Measurements from ENCODE around the gene HUNK. TPM values are rescaled to one million over a fixed set of nuclear protein-coding genes. Genes with fewer than 3 reads are reported as not detected.

The HUNK gene
- total and polyA plus RNA-seq, 2 donors (not counting 1 experiment from before 2014, with no cell fraction given) = 0.01 to 0.07 TPM

DNA sequence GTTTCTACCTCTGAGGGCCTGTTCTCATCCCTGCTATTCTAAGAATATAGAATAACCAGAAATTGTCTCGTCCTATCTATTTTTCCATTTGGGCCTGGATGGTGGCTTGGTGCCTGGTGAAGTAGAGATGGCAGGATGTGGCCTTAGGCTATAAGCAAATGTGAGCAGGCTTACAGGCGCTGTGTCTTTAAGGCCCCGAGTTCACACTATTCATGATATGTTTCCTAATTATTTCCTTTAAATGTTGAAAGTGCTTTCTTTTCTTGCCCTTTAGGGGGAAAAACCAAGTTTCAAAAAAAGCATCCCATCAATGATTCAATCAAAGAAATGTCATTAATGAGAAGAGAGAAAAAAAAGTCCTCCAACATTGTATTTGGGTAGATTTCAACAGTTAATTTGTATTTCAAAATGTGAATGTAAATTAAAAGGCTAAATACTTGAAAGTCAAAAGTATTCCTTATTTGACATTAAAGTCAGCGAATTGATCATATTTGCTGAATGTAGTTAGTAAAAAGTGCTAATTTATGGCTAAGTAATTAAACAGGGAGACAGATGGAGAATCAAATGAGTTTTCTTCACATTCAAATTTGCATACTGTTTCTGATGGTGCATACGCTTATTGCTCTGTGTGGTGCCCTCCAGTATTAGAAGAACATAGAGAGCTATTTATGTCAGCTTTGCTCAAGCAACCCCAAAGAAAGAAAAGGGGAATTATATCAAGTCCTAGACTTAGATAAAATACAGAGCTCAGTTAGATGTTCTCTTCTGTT lies 34.0 kb upstream of the HUNK start:
- DNase-seq = no peak
- Mint-ChIP-seq H3K27ac (no peak overlapping the region), H3K27me3 (peaks cover 8% of the 10 kb centered on the region), H3K4me3 (no peak overlapping the region), H3K9me3 (ENCODE audit: insufficient read depth) (no peaks in the 10 kb centered on the region), H3K4me1 (peaks cover 6% of the 10 kb centered on the region)
- no peaks in the 10 kb centered on the region for H3K79me2 ChIP-seq (ENCODE audit: control insufficient read depth, insufficient read depth, low read length)
- no peak for ATAC-seq (ENCODE audit: low read depth)
- H3K9ac ChIP-seq (ENCODE audit: low read length) = no peak overlapping the region
- H3K4me2 ChIP-seq (replicated peaks; ENCODE audit: low read depth, low read length, poor library complexity, severe bottlenecking) = no peak overlapping the region
- intact Hi-C loops (cut with micrococcal nuclease) = no loop called here
- H3K27ac ChIP-seq (ENCODE audit: low read length in 2 of 2) = no peak overlapping the region
- TF ChIP-seq, protein P1, sequence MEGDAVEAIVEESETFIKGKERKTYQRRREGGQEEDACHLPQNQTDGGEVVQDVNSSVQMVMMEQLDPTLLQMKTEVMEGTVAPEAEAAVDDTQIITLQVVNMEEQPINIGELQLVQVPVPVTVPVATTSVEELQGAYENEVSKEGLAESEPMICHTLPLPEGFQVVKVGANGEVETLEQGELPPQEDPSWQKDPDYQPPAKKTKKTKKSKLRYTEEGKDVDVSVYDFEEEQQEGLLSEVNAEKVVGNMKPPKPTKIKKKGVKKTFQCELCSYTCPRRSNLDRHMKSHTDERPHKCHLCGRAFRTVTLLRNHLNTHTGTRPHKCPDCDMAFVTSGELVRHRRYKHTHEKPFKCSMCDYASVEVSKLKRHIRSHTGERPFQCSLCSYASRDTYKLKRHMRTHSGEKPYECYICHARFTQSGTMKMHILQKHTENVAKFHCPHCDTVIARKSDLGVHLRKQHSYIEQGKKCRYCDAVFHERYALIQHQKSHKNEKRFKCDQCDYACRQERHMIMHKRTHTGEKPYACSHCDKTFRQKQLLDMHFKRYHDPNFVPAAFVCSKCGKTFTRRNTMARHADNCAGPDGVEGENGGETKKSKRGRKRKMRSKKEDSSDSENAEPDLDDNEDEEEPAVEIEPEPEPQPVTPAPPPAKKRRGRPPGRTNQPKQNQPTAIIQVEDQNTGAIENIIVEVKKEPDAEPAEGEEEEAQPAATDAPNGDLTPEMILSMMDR (IDR thresholded peaks at IDR 0.05) = no peak
- TF ChIP-seq EZH2 (IDR thresholded peaks at IDR 0.05; ENCODE audit: borderline replicate concordance, insufficient read depth, low read depth, low read length, poor library complexity, severe bottlenecking) = no peak
- no peaks in the 10 kb centered on the region for H3K36me3 ChIP-seq (replicated peaks in 1 of 2; ENCODE audit: control extremely low read depth in 1 of 2, control insufficient read depth in 1 of 2, extremely low read depth in 1 of 2, insufficient read depth in 2 of 2, low read length in 1 of 2)
- ChIA-PET POLR2A (no interaction called here), CTCF (interaction anchor here (1.3 kb wide), 1 partner anchor 58 kb away, joined by 3 read pairs; no protein-coding TSS in a partner anchor)
- no CpG with 5 or more reads among the region's 5 CpGs for WGBS (ENCODE audit: insufficient coverage)
- peaks cover 0 to 3% (median 0%) of the 10 kb centered on the region in 4 experiments for H3K27me3 ChIP-seq (replicated peaks in 1 of 4; ENCODE audit: control extremely low read depth in 1 of 4, control insufficient read depth in 3 of 4, insufficient read depth in 4 of 4, low read length in 3 of 4)
- H3K4me1 ChIP-seq (ENCODE audit: control insufficient read depth in 2 of 2, insufficient read depth in 2 of 2, low read length in 2 of 2) = peaks cover 4 to 7% of the 10 kb centered on the region in 2 donors
- H3K4me3 ChIP-seq (ENCODE audit: control extremely low read depth in 1 of 5, extremely low read depth in 1 of 5, insufficient read depth in 1 of 5, low read depth in 2 of 5, low read length in 4 of 5) = no peak overlapping the region
- no peaks in the 10 kb centered on the region for H3K9me3 ChIP-seq (ENCODE audit: control extremely low read depth in 1 of 3, control insufficient read depth in 2 of 3, insufficient read depth in 1 of 3, low read length in 2 of 3)
- H4K20me1 ChIP-seq (ENCODE audit: control insufficient read depth, insufficient read depth, low read length, poor library complexity, severe bottlenecking) = no peaks in the 10 kb centered on the region
- H2AFZ ChIP-seq (ENCODE audit: insufficient read depth, low read depth, low read length, poor library complexity, severe bottlenecking) = no peak overlapping the region

GRCh38 chr21:31844206-31844605 lies 28.6 kb upstream of the HUNK start:
- no peak overlapping the region for H2AFZ ChIP-seq (ENCODE audit: insufficient read depth, low read depth, low read length, poor library complexity, severe bottlenecking)
- Mint-ChIP-seq H3K27ac (no peak overlapping the region), H3K27me3 (peaks cover 34% of the 10 kb centered on the region), H3K4me1 (no peaks in the 10 kb centered on the region), H3K4me3 (no peak overlapping the region), H3K9me3 (ENCODE audit: insufficient read depth) (no peaks in the 10 kb centered on the region)
- H3K9me3 ChIP-seq (ENCODE audit: control extremely low read depth in 1 of 3, control insufficient read depth in 2 of 3, insufficient read depth in 1 of 3, low read length in 2 of 3) = no peaks in the 10 kb centered on the region
- peaks cover 0 to 7% (median 0%) of the 10 kb centered on the region in 4 experiments for H3K27me3 ChIP-seq (replicated peaks in 1 of 4; ENCODE audit: control extremely low read depth in 1 of 4, control insufficient read depth in 3 of 4, insufficient read depth in 4 of 4, low read length in 3 of 4)
- H3K79me2 ChIP-seq (ENCODE audit: control insufficient read depth, insufficient read depth, low read length) = no peaks in the 10 kb centered on the region
- no peak overlapping the region for H3K9ac ChIP-seq (ENCODE audit: low read length)
- ATAC-seq (ENCODE audit: low read depth) (no peak), DNase-seq (no peak)
- POLR2A ChIA-PET = no interaction called here
- H3K4me3 ChIP-seq (ENCODE audit: control extremely low read depth in 1 of 5, extremely low read depth in 1 of 5, insufficient read depth in 1 of 5, low read depth in 2 of 5, low read length in 4 of 5) = no peak overlapping the region
- H3K4me2 ChIP-seq (replicated peaks; ENCODE audit: low read depth, low read length, poor library complexity, severe bottlenecking) = no peak overlapping the region
- H3K27ac ChIP-seq (ENCODE audit: low read length in 2 of 2) = no peak overlapping the region
- no peaks in the 10 kb centered on the region for H3K4me1 ChIP-seq (ENCODE audit: control insufficient read depth in 2 of 2, insufficient read depth in 2 of 2, low read length in 2 of 2)
- no peaks in the 10 kb centered on the region for H4K20me1 ChIP-seq (ENCODE audit: control insufficient read depth, insufficient read depth, low read length, poor library complexity, severe bottlenecking)
- CTCF ChIA-PET = no interaction called here
- intact Hi-C loops (cut with micrococcal nuclease) = no loop called here
- no peaks in the 10 kb centered on the region for H3K36me3 ChIP-seq (replicated peaks in 1 of 2; ENCODE audit: control extremely low read depth in 1 of 2, control insufficient read depth in 1 of 2, extremely low read depth in 1 of 2, insufficient read depth in 2 of 2, low read length in 1 of 2)
- no peak for TF ChIP-seq EZH2 (IDR thresholded peaks at IDR 0.05; ENCODE audit: borderline replicate concordance, insufficient read depth, low read depth, low read length, poor library complexity, severe bottlenecking)
- TF ChIP-seq, protein P1 (IDR thresholded peaks at IDR 0.05) = no peak

All from B cell (primary cell).